NCI-H1436 treated with DMSO at 0.1 percent for 48 hours (cell line): ENCODE measurements around the gene FBXO3.

Source experiments
- DNase-seq: peaks from one replicate; lab custom pipeline; 2025; lab: John Stamatoyannopoulos, UW

FBXO3 gene

GRCh38 chr11:33772870-33773269 lies 1.4 kb downstream of the FBXO3 start:
- no peak for DNase-seq

- DNase-seq: no peak
These were observed 2.0 kb downstream of the FBXO3 start for GRCh38 chr11:33772300-33772699.

- no peak for DNase-seq
These were observed 4.1 kb downstream of the FBXO3 start for GRCh38 chr11:33770236-33770635.

- DNase-seq: no peak
These were observed 4.8 kb downstream of the FBXO3 start for GRCh38 chr11:33769542-33769941.

GRCh38 chr11:33767624-33768023 lies 6.7 kb downstream of the FBXO3 start:
- DNase-seq: no peak

GRCh38 chr11:33766085-33766484 lies 8.2 kb downstream of the FBXO3 start:
- no peak for DNase-seq

GRCh38 chr11:33761471-33761870 lies 12.8 kb downstream of the FBXO3 start:
- no peak for DNase-seq

GRCh38 chr11:33753304-33753967 lies 20.9 kb downstream of the FBXO3 start:
- no peak for DNase-seq

- DNase-seq: no peak
These were observed 22.4 kb downstream of the FBXO3 start for GRCh38 chr11:33751878-33752277.

- DNase-seq: no peak
These were observed 26.3 kb downstream of the FBXO3 start for GRCh38 chr11:33747979-33748378.

- DNase-seq: no peak
These were observed 31.0 kb downstream of the FBXO3 start for GRCh38 chr11:33743291-33743690.

GRCh38 chr11:33742249-33742851 lies 32.0 kb downstream of the FBXO3 start:
- no peak for DNase-seq

GRCh38 chr11:33741806-33742205 lies 32.5 kb downstream of the FBXO3 start:
- no peak for DNase-seq

GRCh38 chr11:33737362-33737821 lies 36.9 kb downstream of the FBXO3 start:
- DNase-seq: no peak

- peak; percentile 16 for DNase-seq
These were observed 38.0 kb downstream of the FBXO3 start, which contains the start of gene CD59 for GRCh38 chr11:33736148-33736812. Gene CD59, minus strand, starts transcription at chr11:33736423. Its CDS starts 13,978 bp downstream, at chr11:33722445.

- DNase-seq: no peak
These were observed 38.8 kb downstream of the FBXO3 start for GRCh38 chr11:33735271-33736147.

- no peak for DNase-seq
These were observed 39.7 kb downstream of the FBXO3 start for GRCh38 chr11:33734441-33735270.

GRCh38 chr11:33733980-33734379 lies 40.3 kb downstream of the FBXO3 start:
- DNase-seq: no peak

- DNase-seq: no peak
These were observed 42.4 kb downstream of the FBXO3 start for GRCh38 chr11:33731723-33732531.

- no peak for DNase-seq
These were observed 43.6 kb downstream of the FBXO3 start for GRCh38 chr11:33730716-33731115.
